CD1c-positive myeloid dendritic cell (primary cell): ENCODE measurements around the gene C10orf105.

Source experiments
- DNase-seq: peaks from one replicate; pipeline ENCODE4 v3.0.0-alpha.2; 2016; ENCODE audit errors: extremely low spot score

The C10orf105 gene

GRCh38 chr10:71737001-71737833 lies 17.6 kb upstream of the C10orf105 start:
- no peak for DNase-seq

- DNase-seq = no peak
These were observed 17.0 kb upstream of the C10orf105 start for GRCh38 chr10:71736570-71736952.

GRCh38 chr10:71735709-71736569 lies 16.4 kb upstream of the C10orf105 start:
- no peak for DNase-seq

GRCh38 chr10:71734797-71735196 lies 15.2 kb upstream of the C10orf105 start:
- DNase-seq = no peak

- no peak for DNase-seq
These were observed 12.2 kb upstream of the C10orf105 start for GRCh38 chr10:71731791-71732190.

- peak; percentile 72 for DNase-seq
These were observed 9.6 kb upstream of the C10orf105 start for GRCh38 chr10:71729161-71729636.

GRCh38 chr10:71727738-71728737 lies 8.5 kb upstream of the C10orf105 start:
- DNase-seq = peak; percentile 88

GRCh38 chr10:71727105-71727737 lies 7.6 kb upstream of the C10orf105 start:
- DNase-seq = peak; percentile 51

GRCh38 chr10:71726580-71727104 lies 7.1 kb upstream of the C10orf105 start:
- no peak for DNase-seq

GRCh38 chr10:71725998-71726579 lies 6.5 kb upstream of the C10orf105 start:
- DNase-seq = peak; percentile 56

- no peak for DNase-seq
These were observed 5.7 kb upstream of the C10orf105 start for GRCh38 chr10:71725249-71725648.

GRCh38 chr10:71724539-71724938 lies 5.0 kb upstream of the C10orf105 start:
- DNase-seq = no peak

GRCh38 chr10:71723311-71723710 lies 3.7 kb upstream of the C10orf105 start:
- no peak for DNase-seq

GRCh38 chr10:71722849-71723248 lies 3.3 kb upstream of the C10orf105 start:
- DNase-seq = no peak

- DNase-seq = no peak
These were observed 1.7 kb upstream of the C10orf105 start for GRCh38 chr10:71721313-71721712.

- DNase-seq = no peak
These were observed 710 bp upstream of the C10orf105 start for GRCh38 chr10:71720288-71720687.

- DNase-seq = no peak
These were observed 536 bp downstream of the C10orf105 start for GRCh38 chr10:71719042-71719441.

- no peak for DNase-seq
These were observed 1.3 kb downstream of the C10orf105 start for GRCh38 chr10:71718165-71718698.

GRCh38 chr10:71717551-71717951 lies 2.0 kb downstream of the C10orf105 start:
- DNase-seq = no peak

GRCh38 chr10:71717056-71717455 lies 2.5 kb downstream of the C10orf105 start:
- no peak for DNase-seq
